NK-92 (cell line): ENCODE measurements around the gene PROB1.
"Not testable (repeated sequence)": the region's sequence is repeated elsewhere in the genome, so short reads cannot be mapped to it uniquely, and the experiment has no call there.

Experiments used
- DNase-seq: peaks from one replicate; lab custom pipeline; 2025; ENCODE audit not compliant: unreplicated experiment; lab: John Stamatoyannopoulos, UW

The PROB1 gene

GRCh38 chr5:139394654-139395566 lies at the start of gene PROB1:
PROB1 (minus strand) TSS chr5:139395104; CDS start chr5:139395081, 23 bp downstream.
- no peak for DNase-seq

- DNase-seq, result no peak
Observed at GRCh38 chr5:139443831-139444453, 49.0 kb upstream of the PROB1 start.

GRCh38 chr5:139440416-139440815 lies 45.5 kb upstream of the PROB1 start:
- DNase-seq, result not testable (repeated sequence)

- DNase-seq, result peak; percentile 16
Observed at GRCh38 chr5:139439013-139439903, 44.4 kb upstream of the PROB1 start, which contains the start of gene DNAJC18. DNAJC18 (minus strand) TSS chr5:139439525; CDS start chr5:139439445, 80 bp downstream.

GRCh38 chr5:139438707-139439012 lies 43.8 kb upstream of the PROB1 start:
- DNase-seq, result no peak

GRCh38 chr5:139435676-139436075 lies 40.8 kb upstream of the PROB1 start:
- no peak for DNase-seq

GRCh38 chr5:139431706-139432105 lies 36.8 kb upstream of the PROB1 start:
- no peak for DNase-seq

- no peak for DNase-seq
Observed at GRCh38 chr5:139430015-139430414, 35.1 kb upstream of the PROB1 start.

GRCh38 chr5:139426203-139426885 lies 31.4 kb upstream of the PROB1 start:
- no peak for DNase-seq

- DNase-seq, result no peak
Observed at GRCh38 chr5:139425497-139425896, 30.6 kb upstream of the PROB1 start.

GRCh38 chr5:139422307-139422893 lies 27.5 kb upstream of the PROB1 start:
- DNase-seq, result no peak

GRCh38 chr5:139419226-139420192 lies 24.6 kb upstream of the PROB1 start:
- no peak for DNase-seq

- DNase-seq, result no peak
Observed at GRCh38 chr5:139418793-139419192, 23.9 kb upstream of the PROB1 start.

- no peak for DNase-seq
Observed at GRCh38 chr5:139417214-139417613, 22.3 kb upstream of the PROB1 start.

GRCh38 chr5:139416651-139417050 lies 21.7 kb upstream of the PROB1 start:
- DNase-seq, result no peak

GRCh38 chr5:139415869-139416268 lies 21.0 kb upstream of the PROB1 start:
- no peak for DNase-seq

- no peak for DNase-seq
Observed at GRCh38 chr5:139415221-139415861, 20.4 kb upstream of the PROB1 start.

- DNase-seq, result no peak
Observed at GRCh38 chr5:139414581-139415130, 19.8 kb upstream of the PROB1 start.
